ENCODE data around the gene PPFIBP2. TPM values are rescaled to one million over a fixed set of nuclear protein-coding genes. Genes with fewer than 3 reads are reported as not detected.

Gene PPFIBP2
- total RNA-seq, 1 donor from 2014 or later, result 1.8 TPM

DNA sequence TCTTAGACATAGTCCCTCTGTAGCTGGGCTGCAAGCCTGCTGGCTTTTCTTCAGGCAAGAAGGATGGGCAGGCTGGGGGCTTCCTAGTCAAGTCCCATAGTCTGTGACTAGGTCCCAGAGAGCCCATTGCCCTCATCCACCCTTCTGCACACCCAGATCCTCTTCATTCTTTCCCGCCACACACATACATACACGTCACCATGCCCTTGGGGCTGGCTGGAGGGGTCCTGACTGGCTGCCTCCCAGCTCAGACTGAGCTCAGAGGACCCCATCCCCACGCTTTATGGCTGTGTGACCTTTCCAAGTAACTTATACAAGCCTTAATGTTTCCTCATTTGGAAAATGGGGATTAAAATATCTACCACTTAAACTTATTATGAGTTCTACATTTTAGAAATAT is 13.5 kb upstream of the PPFIBP2 start:
- Histone ChIP-seq H3K36me3 (ENCODE audit: insufficient read depth, low read length) (no peaks in the 10 kb centered on the region), H3K9ac (ENCODE audit: low read length) (no peak overlapping the region), H3K4me3 (ENCODE audit: insufficient read depth, low read depth, low read length) (no peak overlapping the region), H3K27me3 (ENCODE audit: insufficient read depth, low read length) (no peaks in the 10 kb centered on the region), H3K27ac (ENCODE audit: low read depth, low read length) (no peak overlapping the region), H3K79me2 (ENCODE audit: insufficient read depth, low read length) (no peaks in the 10 kb centered on the region), H2AFZ (ENCODE audit: low read depth, low read length) (no peak overlapping the region), H4K20me1 (ENCODE audit: insufficient read depth, low read length) (no peaks in the 10 kb centered on the region), H3K4me1 (ENCODE audit: insufficient read depth, low read length) (no peaks in the 10 kb centered on the region), H3K9me3 (ENCODE audit: insufficient read depth, low read depth, low read length) (no peaks in the 10 kb centered on the region), H3K4me2 (ENCODE audit: low read length) (no peak overlapping the region)
- H3K9me3 Mint-ChIP-seq (ENCODE audit: unreplicated experiment), result no peaks in the 10 kb centered on the region
- no peaks in the 10 kb centered on the region for H3K27me3 Mint-ChIP-seq (ENCODE audit: low read depth, unreplicated experiment)
- H3K4me1 Mint-ChIP-seq (ENCODE audit: low read depth, unreplicated experiment), result no peaks in the 10 kb centered on the region
- FAIRE-seq, result no peak
- H3K27ac Mint-ChIP-seq (ENCODE audit: unreplicated experiment), result no peak overlapping the region
- TF ChIP-seq EZH2 (IDR thresholded peaks at IDR 0.05; ENCODE audit: insufficient read depth, low read length), result no peak
- TF ChIP-seq, protein P1, sequence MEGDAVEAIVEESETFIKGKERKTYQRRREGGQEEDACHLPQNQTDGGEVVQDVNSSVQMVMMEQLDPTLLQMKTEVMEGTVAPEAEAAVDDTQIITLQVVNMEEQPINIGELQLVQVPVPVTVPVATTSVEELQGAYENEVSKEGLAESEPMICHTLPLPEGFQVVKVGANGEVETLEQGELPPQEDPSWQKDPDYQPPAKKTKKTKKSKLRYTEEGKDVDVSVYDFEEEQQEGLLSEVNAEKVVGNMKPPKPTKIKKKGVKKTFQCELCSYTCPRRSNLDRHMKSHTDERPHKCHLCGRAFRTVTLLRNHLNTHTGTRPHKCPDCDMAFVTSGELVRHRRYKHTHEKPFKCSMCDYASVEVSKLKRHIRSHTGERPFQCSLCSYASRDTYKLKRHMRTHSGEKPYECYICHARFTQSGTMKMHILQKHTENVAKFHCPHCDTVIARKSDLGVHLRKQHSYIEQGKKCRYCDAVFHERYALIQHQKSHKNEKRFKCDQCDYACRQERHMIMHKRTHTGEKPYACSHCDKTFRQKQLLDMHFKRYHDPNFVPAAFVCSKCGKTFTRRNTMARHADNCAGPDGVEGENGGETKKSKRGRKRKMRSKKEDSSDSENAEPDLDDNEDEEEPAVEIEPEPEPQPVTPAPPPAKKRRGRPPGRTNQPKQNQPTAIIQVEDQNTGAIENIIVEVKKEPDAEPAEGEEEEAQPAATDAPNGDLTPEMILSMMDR (IDR thresholded peaks at IDR 0.05; ENCODE audit: insufficient read depth, low read depth, low read length), result no peak
- H3K36me3 Mint-ChIP-seq (ENCODE audit: low read depth, unreplicated experiment), result no peaks in the 10 kb centered on the region
- no peak overlapping the region for H3K4me3 Mint-ChIP-seq (ENCODE audit: unreplicated experiment)
- DNase-seq (ENCODE audit: low read depth), result no peak

DNA sequence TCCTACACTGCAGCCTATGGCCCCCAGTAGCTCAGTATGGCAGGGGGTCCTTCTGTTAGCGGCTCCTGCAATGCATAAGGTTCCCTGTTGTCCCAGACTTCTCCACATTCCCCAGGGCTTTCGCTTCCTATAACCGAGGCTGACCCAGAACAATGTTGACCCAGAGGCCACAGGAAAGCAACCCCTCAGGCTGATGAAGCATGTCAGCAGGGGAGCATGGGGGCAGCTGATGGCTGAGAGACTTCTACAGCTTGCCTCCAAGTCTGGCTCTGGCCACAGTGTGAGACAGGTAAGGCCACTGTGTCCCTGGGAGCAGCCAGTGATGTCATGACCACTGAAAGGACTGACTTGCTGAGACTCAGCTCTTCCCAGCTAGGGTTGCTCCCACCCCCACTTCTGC is 12.5 kb upstream of the PPFIBP2 start:
- H2AFZ ChIP-seq (ENCODE audit: low read depth, low read length), result no peak overlapping the region
- H3K27ac ChIP-seq (ENCODE audit: low read depth, low read length), result no peak overlapping the region
- H3K79me2 ChIP-seq (ENCODE audit: insufficient read depth, low read length), result no peaks in the 10 kb centered on the region
- Mint-ChIP-seq H3K36me3 (ENCODE audit: low read depth, unreplicated experiment) (no peaks in the 10 kb centered on the region), H3K27me3 (ENCODE audit: low read depth, unreplicated experiment) (no peaks in the 10 kb centered on the region), H3K4me3 (ENCODE audit: unreplicated experiment) (no peak overlapping the region), H3K9me3 (ENCODE audit: unreplicated experiment) (no peaks in the 10 kb centered on the region), H3K4me1 (ENCODE audit: low read depth, unreplicated experiment) (no peaks in the 10 kb centered on the region), H3K27ac (ENCODE audit: unreplicated experiment) (no peak overlapping the region)
- no peak overlapping the region for H3K9ac ChIP-seq (ENCODE audit: low read length)
- H4K20me1 ChIP-seq (ENCODE audit: insufficient read depth, low read length), result no peaks in the 10 kb centered on the region
- no peaks in the 10 kb centered on the region for H3K27me3 ChIP-seq (ENCODE audit: insufficient read depth, low read length)
- H3K4me2 ChIP-seq (ENCODE audit: low read length), result no peak overlapping the region
- DNase-seq (ENCODE audit: low read depth) (no peak), FAIRE-seq (no peak)
- H3K36me3 ChIP-seq (ENCODE audit: insufficient read depth, low read length), result no peaks in the 10 kb centered on the region
- H3K9me3 ChIP-seq (ENCODE audit: insufficient read depth, low read depth, low read length), result no peaks in the 10 kb centered on the region
- no peak overlapping the region for H3K4me3 ChIP-seq (ENCODE audit: insufficient read depth, low read depth, low read length)
- H3K4me1 ChIP-seq (ENCODE audit: insufficient read depth, low read length), result no peaks in the 10 kb centered on the region
- TF ChIP-seq EZH2 (IDR thresholded peaks at IDR 0.05; ENCODE audit: insufficient read depth, low read length), result no peak
- TF ChIP-seq, protein P1 (IDR thresholded peaks at IDR 0.05; ENCODE audit: insufficient read depth, low read depth, low read length), result no peak

DNA sequence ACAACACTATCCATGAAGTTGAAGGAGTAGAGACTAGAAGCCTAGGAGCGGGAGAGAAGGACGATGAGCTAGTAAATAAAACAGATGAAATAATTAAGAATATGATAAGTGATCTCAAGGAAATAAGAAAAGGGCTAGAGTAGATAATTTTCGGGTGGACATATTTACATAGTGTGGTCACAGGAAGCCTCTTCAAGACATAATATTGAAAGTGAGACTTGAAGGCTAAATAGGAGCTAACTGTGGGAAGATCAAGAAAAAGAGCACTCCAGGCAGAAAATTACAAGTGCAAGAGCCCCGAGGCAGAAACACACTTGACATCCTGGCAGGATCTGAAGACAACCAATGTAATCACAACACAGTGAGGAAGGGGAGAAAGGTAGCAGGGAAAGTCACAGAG is 11.9 kb upstream of the PPFIBP2 start:
- Mint-ChIP-seq H3K4me1 (ENCODE audit: low read depth, unreplicated experiment) (no peaks in the 10 kb centered on the region), H3K36me3 (ENCODE audit: low read depth, unreplicated experiment) (no peaks in the 10 kb centered on the region), H3K27ac (ENCODE audit: unreplicated experiment) (no peak overlapping the region), H3K27me3 (ENCODE audit: low read depth, unreplicated experiment) (peaks cover 5% of the 10 kb centered on the region), H3K9me3 (ENCODE audit: unreplicated experiment) (no peaks in the 10 kb centered on the region), H3K4me3 (ENCODE audit: unreplicated experiment) (no peak overlapping the region)
- Histone ChIP-seq H3K4me1 (ENCODE audit: insufficient read depth, low read length) (no peaks in the 10 kb centered on the region), H3K79me2 (ENCODE audit: insufficient read depth, low read length) (no peaks in the 10 kb centered on the region), H3K36me3 (ENCODE audit: insufficient read depth, low read length) (no peaks in the 10 kb centered on the region), H3K4me3 (ENCODE audit: insufficient read depth, low read depth, low read length) (no peak overlapping the region), H3K27me3 (ENCODE audit: insufficient read depth, low read length) (no peaks in the 10 kb centered on the region), H3K9ac (ENCODE audit: low read length) (no peak overlapping the region), H3K9me3 (ENCODE audit: insufficient read depth, low read depth, low read length) (no peaks in the 10 kb centered on the region), H3K27ac (ENCODE audit: low read depth, low read length) (no peak overlapping the region), H3K4me2 (ENCODE audit: low read length) (no peak overlapping the region), H2AFZ (ENCODE audit: low read depth, low read length) (no peak overlapping the region), H4K20me1 (ENCODE audit: insufficient read depth, low read length) (no peaks in the 10 kb centered on the region)
- no peak for DNase-seq (ENCODE audit: low read depth)
- no peak for FAIRE-seq
- TF ChIP-seq, protein P1 (IDR thresholded peaks at IDR 0.05; ENCODE audit: insufficient read depth, low read depth, low read length), result no peak
- no peak for TF ChIP-seq EZH2 (IDR thresholded peaks at IDR 0.05; ENCODE audit: insufficient read depth, low read length)
